Germinal center (tissue), 1 donor: ENCODE data around the gene PTK6.

Experiments
- DNase-seq: peaks from one replicate; pipeline ENCODE4 v3.0.0; 2012; ENCODE audit warnings: mixed read lengths, low spot score

Gene PTK6

GRCh38 chr20:63508072-63508768 lies 29.0 kb downstream of the PTK6 start:
- no peak for DNase-seq

- no peak for DNase-seq
Measured at GRCh38 chr20:63507083-63507743, 30.0 kb downstream of the PTK6 start.

DNA sequence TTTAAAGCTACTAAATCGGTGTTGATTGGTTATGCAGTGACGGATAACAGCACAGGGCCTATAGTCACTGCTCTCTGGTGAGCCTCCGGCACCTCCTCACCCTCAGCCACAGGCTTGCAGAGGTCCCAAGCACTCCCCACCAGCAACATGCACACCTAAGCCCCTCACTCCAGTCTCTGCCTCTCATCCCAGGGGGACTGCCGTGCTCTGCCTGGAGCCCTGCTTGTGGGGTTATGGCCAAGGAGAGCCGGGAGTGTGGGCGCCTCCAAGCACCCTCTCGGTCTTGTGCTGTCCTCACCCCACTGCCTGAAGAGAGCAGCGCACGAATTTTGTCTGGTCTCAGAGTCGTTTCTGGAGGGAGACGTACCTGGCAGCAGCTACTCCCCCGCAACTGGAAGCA lies 31.5 kb downstream of the PTK6 start:
- no peak for DNase-seq

DNA sequence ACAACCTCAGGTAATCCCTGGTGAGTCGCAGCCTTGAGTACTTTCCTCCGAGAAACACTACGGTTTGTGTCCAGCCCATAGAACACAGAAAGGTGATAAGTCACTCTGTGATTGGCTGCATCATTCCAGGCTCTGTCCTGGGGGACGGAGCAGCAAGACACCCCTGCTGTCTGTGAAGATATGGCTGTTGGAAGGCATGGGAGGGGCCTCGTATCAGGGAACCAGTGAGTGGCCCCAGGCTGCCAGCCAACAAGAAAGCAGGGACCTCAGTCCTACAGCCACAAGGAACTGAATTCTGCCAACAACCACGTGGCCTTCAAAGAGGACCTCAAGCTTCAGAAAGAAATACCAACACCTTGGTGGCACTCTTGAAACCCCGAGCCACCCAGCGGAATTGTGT lies 31.9 kb downstream of the PTK6 start:
- DNase-seq, result no peak

DNA sequence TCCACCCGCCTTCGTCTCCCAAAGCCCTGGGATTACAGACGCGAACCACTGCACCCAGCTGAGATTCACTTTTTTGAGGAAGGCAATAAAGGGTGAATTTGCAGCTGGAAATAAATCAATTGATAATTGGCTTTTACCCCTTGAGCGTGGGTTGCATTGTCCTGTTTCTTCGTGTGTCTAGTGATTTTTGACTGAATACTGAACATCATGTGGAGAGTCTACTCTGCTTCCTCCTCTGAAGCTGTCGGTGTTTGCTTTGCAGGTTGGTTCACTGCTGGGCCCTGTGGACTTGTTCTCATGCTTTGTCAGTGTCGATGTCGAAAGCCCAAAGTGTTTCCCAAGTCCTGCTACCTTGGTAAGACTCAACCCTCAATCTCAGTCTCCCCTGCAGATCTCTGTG lies 32.5 kb downstream of the PTK6 start:
- no peak for DNase-seq

GRCh38 chr20:63503524-63503923 lies 33.7 kb downstream of the PTK6 start:
- DNase-seq, result no peak

- no peak for DNase-seq
Measured at GRCh38 chr20:63502671-63503172, 34.5 kb downstream of the PTK6 start.

DNA sequence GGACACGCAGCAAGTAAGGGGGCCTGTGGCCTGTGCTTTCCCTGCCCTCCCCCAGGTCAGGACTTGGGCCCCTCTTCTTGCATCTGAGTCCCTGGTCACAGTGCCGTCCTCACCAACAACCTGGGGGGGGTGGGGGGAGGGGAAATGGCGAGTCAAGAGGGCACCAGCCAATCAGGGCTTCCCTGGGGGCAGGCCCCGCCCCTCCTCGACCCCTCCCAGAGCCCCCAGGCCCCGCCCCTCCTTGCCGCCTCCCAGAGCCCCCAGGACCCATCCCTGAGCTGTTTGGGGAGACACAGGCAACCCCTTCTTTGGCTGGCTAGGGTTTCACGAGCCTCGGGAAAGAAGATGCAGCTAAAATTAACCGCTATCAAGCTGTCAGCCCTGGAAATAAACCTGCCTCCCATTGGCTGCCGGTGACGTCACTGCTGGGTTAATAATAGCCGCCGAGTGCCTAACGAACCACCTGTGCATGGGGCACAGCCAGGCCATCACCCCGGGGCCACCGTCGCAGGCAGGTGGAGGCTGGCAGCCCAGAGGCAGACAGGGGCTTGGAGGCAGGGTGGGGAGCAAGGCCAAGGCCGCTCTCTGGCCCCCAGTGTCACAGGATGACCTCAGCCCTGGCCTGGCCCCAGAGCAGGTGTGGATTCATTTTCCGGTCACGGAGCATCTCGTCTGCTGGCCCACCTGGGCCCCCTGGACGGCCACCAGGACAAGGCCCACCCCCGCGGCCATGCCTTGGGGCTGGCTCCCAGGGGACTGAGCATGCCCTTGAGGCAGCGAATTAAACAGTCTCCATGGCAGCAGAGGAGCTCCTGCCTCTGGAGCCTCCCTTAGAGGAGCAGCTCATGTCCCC lies 35.1 kb downstream of the PTK6 start:
- DNase-seq, result peak; percentile 65

- no peak for DNase-seq
Measured at GRCh38 chr20:63500902-63501817, 36.0 kb downstream of the PTK6 start.

DNA sequence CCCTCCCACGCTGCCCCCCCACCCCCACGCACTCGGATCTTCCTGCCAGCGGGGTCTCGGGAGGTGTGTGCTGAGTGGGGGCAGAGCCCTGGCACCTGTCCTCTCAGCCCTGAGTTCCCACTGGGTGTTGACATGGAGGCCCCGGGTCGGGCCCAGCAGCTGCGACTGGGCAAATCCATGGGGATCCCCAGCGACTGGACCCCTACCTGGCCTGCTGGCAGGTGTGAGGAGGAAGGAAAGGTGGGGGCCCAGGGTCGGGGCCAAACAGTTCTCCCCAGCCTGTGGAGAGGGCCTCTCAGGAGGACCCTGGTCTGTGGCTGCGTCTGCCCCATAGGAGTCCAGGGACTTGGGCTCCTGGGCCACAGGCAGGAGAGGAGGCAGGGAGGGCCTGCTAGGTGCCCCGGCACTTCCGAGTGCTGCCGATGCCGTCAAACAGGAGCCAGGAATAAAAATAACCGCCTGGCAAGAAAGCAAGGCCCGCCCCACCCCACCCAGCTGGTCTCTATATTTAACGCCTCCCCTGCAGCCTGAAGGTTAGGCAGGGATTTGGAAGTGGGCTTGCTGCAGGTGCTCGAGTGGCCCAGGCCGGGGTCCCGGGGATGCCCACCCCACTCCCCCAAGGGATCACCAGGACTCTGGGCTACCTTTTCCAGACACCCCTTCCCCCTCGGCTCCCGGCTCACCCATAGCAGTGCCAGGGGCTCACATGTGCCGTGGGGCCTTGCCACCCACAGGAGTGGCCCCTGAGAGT lies 36.9 kb downstream of the PTK6 start:
- no peak for DNase-seq

GRCh38 chr20:63499338-63499969 lies 37.7 kb downstream of the PTK6 start:
- DNase-seq, result no peak

DNA sequence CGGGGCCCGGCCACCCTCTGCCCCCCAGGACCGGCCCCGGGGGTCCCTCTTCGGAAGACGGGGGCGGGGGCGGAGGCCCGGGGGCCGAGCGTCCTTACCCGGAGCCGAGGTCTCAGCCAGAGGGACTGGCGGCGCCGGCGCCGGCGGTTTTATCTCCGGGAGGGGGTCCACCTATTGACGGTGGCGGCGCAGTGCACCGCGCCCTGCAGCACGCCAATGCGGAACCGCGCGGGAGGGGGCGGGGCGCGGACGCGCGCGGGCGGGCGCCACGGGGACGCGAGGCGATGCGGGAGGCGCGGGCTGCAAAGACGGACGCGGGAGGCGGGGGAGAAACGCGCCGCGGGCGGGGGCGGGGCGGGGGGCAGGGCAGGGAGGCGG lies 38.2 kb downstream of the PTK6 start, which contains the start of gene EEF1A2:
Gene EEF1A2, minus strand, starts transcription at position 124 of the 378 bp plus-strand sequence. CDS start 1,320 bp downstream, outside the sequence.
- DNase-seq, result peak; percentile 67

DNA sequence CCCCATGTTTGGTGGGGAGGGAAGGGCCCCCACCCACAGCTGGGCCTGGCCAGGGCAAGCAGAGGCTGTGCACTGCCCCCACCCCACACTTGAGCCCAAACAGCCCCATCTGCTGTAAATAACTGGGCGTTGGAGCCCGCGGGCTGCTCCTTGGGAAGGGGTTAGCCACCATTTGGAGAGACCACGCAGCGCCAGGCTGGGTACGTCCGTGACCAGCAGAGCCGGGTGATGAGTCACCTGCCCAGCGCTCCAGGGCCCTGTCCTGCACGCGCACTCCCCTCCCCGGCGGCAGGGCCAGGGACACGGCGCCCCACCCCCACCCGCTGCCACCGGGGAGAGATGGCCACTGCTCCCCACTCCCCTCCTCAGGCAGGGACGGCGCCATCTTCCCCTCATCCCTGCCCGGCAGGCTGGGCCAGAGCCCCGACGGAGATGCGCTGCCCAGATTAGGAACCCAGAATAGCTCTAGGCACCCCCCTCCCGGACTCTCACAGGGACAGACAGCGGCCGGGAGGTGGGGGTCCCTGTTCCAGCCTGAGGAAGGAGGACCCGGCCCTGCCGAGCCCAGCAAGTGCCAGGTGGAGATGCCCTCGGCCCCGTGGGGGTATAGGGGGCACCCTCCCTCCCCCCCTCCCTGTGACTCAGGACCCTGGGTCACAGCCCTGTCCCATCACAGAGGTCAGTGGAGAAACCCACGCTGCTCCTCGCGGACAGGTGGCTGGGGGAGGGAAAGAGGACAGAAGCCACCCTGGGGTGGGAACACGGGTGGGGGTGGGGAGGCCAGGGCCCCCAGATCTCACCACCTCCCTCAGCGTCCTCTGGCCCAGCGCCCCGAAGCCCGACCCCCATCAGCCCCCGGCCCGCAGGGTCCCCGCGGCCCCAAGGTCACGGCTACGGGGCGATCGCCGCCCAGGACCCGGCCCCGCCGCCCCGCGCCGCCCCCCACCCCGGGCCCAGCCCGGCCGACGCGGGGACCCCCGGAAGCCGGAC lies 38.9 kb downstream of the PTK6 start:
- no peak for DNase-seq

DNA sequence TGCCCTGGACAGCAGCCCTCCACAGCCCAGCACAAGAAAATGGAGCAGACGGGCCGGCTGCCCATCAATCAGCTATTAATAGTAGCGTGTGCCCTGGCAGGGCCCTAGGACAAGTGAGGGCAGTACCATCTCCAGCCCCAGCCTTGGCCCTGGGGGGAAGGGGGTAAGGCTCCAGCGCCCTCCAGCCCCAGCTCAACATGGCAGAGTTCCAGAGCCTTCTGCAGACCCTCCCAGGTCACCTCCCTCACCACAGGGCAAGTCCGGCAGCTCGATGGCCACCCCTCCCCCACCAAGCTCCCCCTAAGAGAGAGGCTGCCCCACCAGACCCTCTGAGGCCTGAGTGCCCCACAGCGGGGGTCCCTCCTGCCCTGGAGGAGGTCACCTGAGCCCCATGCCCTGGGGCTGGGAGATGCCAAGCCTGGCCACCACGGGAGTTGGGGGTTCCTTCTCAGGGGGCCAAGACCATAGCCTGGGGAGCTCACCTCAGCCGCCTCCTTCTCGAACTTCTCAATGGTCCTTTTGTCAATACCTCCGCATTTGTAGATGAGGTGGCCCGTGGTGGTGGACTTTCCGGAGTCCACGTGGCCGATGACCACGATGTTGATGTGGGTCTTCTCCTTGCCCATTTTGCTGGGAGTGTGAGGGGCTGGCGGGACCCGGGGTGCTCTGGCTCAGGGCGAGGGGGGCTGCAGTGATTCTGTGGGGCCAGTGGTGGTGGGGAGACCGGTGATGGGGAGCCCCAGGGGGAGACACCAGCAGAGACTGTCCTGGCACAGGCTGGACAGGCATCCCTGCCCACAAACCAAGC lies 39.8 kb downstream of the PTK6 start:
- no peak for DNase-seq

GRCh38 chr20:63496596-63497120 lies 40.5 kb downstream of the PTK6 start:
- DNase-seq, result no peak

DNA sequence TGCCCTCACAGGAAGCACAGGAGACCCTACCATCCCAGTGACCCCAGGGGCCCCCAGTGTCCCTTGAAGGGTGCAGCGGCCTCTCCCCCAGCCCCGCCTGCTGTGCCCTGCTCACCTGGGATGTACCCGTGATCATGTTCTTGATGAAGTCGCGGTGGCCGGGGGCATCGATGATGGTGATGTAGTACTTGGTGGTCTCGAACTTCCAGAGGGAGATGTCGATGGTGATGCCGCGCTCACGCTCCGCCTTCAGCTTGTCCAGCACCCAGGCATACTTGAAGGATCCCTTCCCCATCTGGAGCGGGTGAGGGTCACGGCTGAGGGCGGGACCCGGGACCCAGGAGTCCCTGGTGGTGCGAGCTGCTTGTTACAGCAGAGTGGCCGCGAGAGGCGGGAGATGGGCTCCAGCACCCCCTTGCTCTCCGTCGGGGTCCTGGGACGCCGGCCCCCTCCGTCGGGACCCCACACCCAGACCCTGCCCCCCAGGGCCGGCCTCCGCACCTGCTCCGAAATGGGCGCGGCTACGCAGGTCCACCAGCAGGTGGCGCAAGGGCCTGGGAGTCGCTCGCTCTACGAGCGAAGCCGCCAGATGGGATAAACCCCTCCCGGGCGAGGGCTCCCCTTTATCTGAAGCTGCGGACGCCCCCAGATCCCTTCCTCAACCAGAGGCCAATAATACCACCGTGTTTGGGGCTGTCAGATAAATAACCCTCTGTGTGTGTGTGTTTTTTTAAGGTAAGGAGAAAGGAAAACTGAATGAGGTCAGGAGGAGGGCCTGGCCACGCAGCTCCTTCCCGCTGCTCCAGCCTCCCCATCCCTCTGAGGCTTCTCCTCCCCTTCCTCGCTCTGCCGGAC lies 41.2 kb downstream of the PTK6 start:
- peak; percentile 81 for DNase-seq

- DNase-seq, result no peak
Measured at GRCh38 chr20:63495167-63495720, 41.9 kb downstream of the PTK6 start.
